ENCODE results near the gene C13orf46.
A peak's percentile ranks its signal among the peaks of the same experiment; 100 is the strongest.

Gene C13orf46

GRCh38 chr13:113972451-113973217, 1.2 kb downstream of the C13orf46 start:
- DNase-seq (ENCODE audit: low read depth in 2 of 3, low spot score in 1 of 3), result no peak

GRCh38 chr13:113971471-113972231, 2.2 kb downstream of the C13orf46 start:
- no peak for DNase-seq (ENCODE audit: low read depth in 2 of 3, low spot score in 1 of 3)

GRCh38 chr13:113970810-113971470, 2.9 kb downstream of the C13orf46 start:
- no peak for DNase-seq (ENCODE audit: low read depth in 2 of 3, low spot score in 1 of 3)

- DNase-seq (ENCODE audit: low read depth in 2 of 3, low spot score in 1 of 3), result no peak
Observed at GRCh38 chr13:113969973-113970611, 3.8 kb downstream of the C13orf46 start.

GRCh38 chr13:113969311-113969972, 4.4 kb downstream of the C13orf46 start:
- DNase-seq (ENCODE audit: low read depth in 2 of 3, low spot score in 1 of 3), result no peak

GRCh38 chr13:113968463-113969310, 5.2 kb downstream of the C13orf46 start:
- no peak for DNase-seq (ENCODE audit: low read depth in 2 of 3, low spot score in 1 of 3)

- DNase-seq (ENCODE audit: low read depth in 2 of 3, low spot score in 1 of 3), result no peak
Observed at GRCh38 chr13:113967729-113968462, 6.0 kb downstream of the C13orf46 start.

- DNase-seq (ENCODE audit: low read depth in 2 of 3, low spot score in 1 of 3), result no peak
Observed at GRCh38 chr13:113967206-113967720, 6.6 kb downstream of the C13orf46 start.

GRCh38 chr13:113965968-113966884, 7.7 kb downstream of the C13orf46 start:
- no peak for DNase-seq (ENCODE audit: low read depth in 2 of 3, low spot score in 1 of 3)

- no peak for DNase-seq (ENCODE audit: low read depth in 2 of 3, low spot score in 1 of 3)
Observed at GRCh38 chr13:113965383-113965874, 8.4 kb downstream of the C13orf46 start.

- DNase-seq (ENCODE audit: low read depth in 2 of 3, low spot score in 1 of 3), result no peak
Observed at GRCh38 chr13:113964251-113964995, 9.5 kb downstream of the C13orf46 start.

- DNase-seq (ENCODE audit: low read depth in 2 of 3, low spot score in 1 of 3), result no peak
Observed at GRCh38 chr13:113963376-113963775, 10.5 kb downstream of the C13orf46 start.

GRCh38 chr13:113962975-113963374, 10.9 kb downstream of the C13orf46 start:
- DNase-seq (ENCODE audit: low read depth in 2 of 3, low spot score in 1 of 3), result no peak

GRCh38 chr13:113962386-113962785, 11.5 kb downstream of the C13orf46 start:
- no peak for DNase-seq (ENCODE audit: low read depth in 2 of 3, low spot score in 1 of 3)

GRCh38 chr13:113960276-113960948, 13.5 kb downstream of the C13orf46 start:
- no peak for DNase-seq (ENCODE audit: low read depth in 2 of 3, low spot score in 1 of 3)

- peak in 1 of 3 donors; percentile 5 for DNase-seq (ENCODE audit: low read depth in 2 of 3, low spot score in 1 of 3)
Observed at GRCh38 chr13:113959198-113959597, 14.7 kb downstream of the C13orf46 start.

GRCh38 chr13:113958373-113958772, 15.5 kb downstream of the C13orf46 start:
- no peak for DNase-seq (ENCODE audit: low read depth in 2 of 3, low spot score in 1 of 3)

Data from stimulated activated CD4-positive, alpha-beta T cell treated with anti-CD3 and anti-CD28 coated beads, Interleukin-12 subunit alpha, Interleukin-12 subunit beta, amount 100 ng/mL, for 48 hours (primary cell).